ENCODE measurements around the gene PAPOLG.
"Not testable (repeated sequence)": the region's sequence is repeated elsewhere in the genome, so short reads cannot be mapped to it uniquely, and the experiment has no call there.

PAPOLG gene

GRCh38 chr2:60796573-60797509 lies 40.8 kb downstream of the PAPOLG start:
- no peak for DNase-seq (ENCODE audit: low read depth)
- TF ChIP-seq CTCF (conservative IDR thresholded peaks at IDR 0.05; ENCODE audit: low read depth, low read length) = no peak
- no peak overlapping the region for H3K4me3 ChIP-seq (ENCODE audit: low read length)

- no peak overlapping the region for H3K4me3 ChIP-seq (ENCODE audit: low read length)
- no peak for DNase-seq (ENCODE audit: low read depth)
- no peak for TF ChIP-seq CTCF (conservative IDR thresholded peaks at IDR 0.05; ENCODE audit: low read depth, low read length)
Observed at GRCh38 chr2:60804473-60804872, 48.4 kb downstream of the PAPOLG start.

GRCh38 chr2:60806595-60806987 lies 50.5 kb downstream of the PAPOLG start:
- H3K4me3 ChIP-seq (ENCODE audit: low read length) = no peak overlapping the region
- no peak for TF ChIP-seq CTCF (conservative IDR thresholded peaks at IDR 0.05; ENCODE audit: low read depth, low read length)
- DNase-seq (ENCODE audit: low read depth) = no peak

GRCh38 chr2:60806988-60807681 lies 51.1 kb downstream of the PAPOLG start:
- no peak for TF ChIP-seq CTCF (conservative IDR thresholded peaks at IDR 0.05; ENCODE audit: low read depth, low read length)
- no peak overlapping the region for H3K4me3 ChIP-seq (ENCODE audit: low read length)
- peak; percentile 6 for DNase-seq (ENCODE audit: low read depth)

- no peak for DNase-seq (ENCODE audit: low read depth)
- no peak for TF ChIP-seq CTCF (conservative IDR thresholded peaks at IDR 0.05; ENCODE audit: low read depth, low read length)
- no peak overlapping the region for H3K4me3 ChIP-seq (ENCODE audit: low read length)
Observed at GRCh38 chr2:60808330-60808801, 52.3 kb downstream of the PAPOLG start.

GRCh38 chr2:60811491-60812375 lies 55.7 kb downstream of the PAPOLG start:
- no peak for DNase-seq (ENCODE audit: low read depth)
- no peak for TF ChIP-seq CTCF (conservative IDR thresholded peaks at IDR 0.05; ENCODE audit: low read depth, low read length)
- no peak overlapping the region for H3K4me3 ChIP-seq (ENCODE audit: low read length)

GRCh38 chr2:60817191-60817590 lies 61.1 kb downstream of the PAPOLG start:
- DNase-seq (ENCODE audit: low read depth); H3K4me3 ChIP-seq (ENCODE audit: low read length): not testable (repeated sequence)

All from retinal pigment epithelial cell (primary cell).